ENCODE data around the gene CBFA2T2. TPM values are rescaled to one million over a fixed set of nuclear protein-coding genes. Genes with fewer than 3 reads are reported as not detected.
"Not testable (repeated sequence)": the region's sequence is repeated elsewhere in the genome, so short reads cannot be mapped to it uniquely, and the experiment has no call there.

The CBFA2T2 gene
- total RNA-seq, 1 donor from 2014 or later, result 15.7 TPM

DNA sequence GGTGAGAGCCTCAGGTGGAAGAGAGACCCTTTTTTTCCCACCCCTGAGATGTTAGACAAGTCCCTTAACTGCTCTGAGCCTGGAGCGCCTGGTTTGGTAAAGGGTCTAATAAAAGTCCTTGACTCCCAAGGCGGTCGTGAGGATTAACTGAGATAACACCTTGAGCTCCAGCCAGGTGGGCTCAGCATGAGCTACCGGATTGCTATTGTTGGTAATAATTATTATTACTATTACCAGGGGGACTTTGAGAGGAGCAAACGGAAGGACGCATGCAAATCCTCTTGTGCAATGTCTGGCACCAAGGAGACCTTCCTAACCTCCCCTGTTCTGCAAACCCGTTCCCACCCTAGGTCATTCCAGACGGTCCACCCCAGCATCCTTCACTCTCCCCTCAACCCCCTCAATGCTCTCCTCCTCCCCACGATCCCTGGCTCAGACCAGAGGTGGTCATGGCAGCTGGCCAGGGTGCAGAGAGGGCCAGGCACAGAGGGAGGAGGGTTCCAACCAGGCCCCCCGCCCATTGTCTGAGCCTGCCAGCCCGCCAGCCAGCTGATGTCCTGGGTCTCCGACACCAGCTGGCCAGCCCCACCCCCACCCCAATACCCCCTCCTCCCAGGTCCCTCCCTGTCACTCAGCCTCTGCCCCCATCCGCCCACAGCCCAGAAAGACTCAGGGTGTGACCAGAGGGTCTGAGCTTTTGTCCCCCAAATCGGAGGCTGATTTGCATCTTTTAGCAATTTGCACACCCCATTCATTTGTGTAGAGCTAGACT lies 14.3 kb upstream of the CBFA2T2 start:
- Histone ChIP-seq H3K9me3 (no peaks in the 10 kb centered on the region), H3K4me3 (no peak overlapping the region), H3K27me3 (no peaks in the 10 kb centered on the region), H3K36me3 (no peaks in the 10 kb centered on the region), H3K27ac (no peak overlapping the region), H3K4me1 (no peaks in the 10 kb centered on the region)
- no peak for ATAC-seq
- intact Hi-C loops (cut with DNase I), result no loop called here
- TF ChIP-seq, protein P1, sequence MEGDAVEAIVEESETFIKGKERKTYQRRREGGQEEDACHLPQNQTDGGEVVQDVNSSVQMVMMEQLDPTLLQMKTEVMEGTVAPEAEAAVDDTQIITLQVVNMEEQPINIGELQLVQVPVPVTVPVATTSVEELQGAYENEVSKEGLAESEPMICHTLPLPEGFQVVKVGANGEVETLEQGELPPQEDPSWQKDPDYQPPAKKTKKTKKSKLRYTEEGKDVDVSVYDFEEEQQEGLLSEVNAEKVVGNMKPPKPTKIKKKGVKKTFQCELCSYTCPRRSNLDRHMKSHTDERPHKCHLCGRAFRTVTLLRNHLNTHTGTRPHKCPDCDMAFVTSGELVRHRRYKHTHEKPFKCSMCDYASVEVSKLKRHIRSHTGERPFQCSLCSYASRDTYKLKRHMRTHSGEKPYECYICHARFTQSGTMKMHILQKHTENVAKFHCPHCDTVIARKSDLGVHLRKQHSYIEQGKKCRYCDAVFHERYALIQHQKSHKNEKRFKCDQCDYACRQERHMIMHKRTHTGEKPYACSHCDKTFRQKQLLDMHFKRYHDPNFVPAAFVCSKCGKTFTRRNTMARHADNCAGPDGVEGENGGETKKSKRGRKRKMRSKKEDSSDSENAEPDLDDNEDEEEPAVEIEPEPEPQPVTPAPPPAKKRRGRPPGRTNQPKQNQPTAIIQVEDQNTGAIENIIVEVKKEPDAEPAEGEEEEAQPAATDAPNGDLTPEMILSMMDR (IDR thresholded peaks at IDR 0.05), result no peak
- DNase-seq, result no peak

DNA sequence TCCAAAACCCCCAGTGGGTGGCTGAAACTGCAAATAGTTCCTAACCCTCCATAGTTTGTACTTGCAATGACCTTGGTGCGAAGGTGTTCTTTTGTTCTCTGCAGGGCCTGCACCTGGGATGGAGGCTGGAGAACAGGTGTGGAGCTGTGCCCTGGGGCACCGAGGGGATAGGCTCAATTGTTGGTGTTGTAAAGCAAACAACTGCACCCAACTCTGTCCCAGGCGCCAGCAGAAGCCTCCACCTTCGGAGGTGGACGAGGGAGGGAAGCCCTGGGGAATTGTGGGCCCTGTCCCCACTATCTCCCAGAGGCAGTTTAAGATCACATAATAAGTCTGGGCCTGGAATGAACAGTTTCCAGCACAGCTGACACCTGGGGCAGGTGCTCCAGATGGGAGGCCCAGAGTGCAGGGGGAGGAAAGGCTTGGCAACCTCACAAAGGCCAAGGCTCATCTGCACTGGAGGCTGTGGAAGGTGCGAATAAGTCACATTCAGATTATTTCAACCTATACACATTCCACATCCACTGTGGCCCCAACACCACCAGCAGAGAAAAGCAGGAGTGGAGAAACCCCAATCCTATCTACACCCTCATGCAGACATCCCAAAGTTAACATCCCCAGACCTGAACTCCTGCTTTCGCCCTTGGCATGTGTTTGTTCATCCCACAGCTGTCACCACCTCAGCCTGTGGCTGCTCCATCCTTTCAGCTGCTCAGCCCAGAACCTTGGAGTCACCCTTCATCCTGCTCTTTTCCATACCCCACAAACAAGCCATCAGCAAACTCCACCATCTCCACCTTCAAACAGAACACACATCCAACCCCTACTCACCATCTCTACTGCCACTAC lies 12.3 kb upstream of the CBFA2T2 start:
- no peak overlapping the region for H3K4me3 ChIP-seq
- ATAC-seq (no peak), DNase-seq (no peak)
- H3K4me1 ChIP-seq, result no peaks in the 10 kb centered on the region
- H3K9me3 ChIP-seq, result no peaks in the 10 kb centered on the region
- TF ChIP-seq, protein P1 (IDR thresholded peaks at IDR 0.05), result no peak
- H3K27ac ChIP-seq, result no peak overlapping the region
- H3K27me3 ChIP-seq, result no peaks in the 10 kb centered on the region
- intact Hi-C loops (cut with DNase I), result no loop called here
- no peaks in the 10 kb centered on the region for H3K36me3 ChIP-seq

DNA sequence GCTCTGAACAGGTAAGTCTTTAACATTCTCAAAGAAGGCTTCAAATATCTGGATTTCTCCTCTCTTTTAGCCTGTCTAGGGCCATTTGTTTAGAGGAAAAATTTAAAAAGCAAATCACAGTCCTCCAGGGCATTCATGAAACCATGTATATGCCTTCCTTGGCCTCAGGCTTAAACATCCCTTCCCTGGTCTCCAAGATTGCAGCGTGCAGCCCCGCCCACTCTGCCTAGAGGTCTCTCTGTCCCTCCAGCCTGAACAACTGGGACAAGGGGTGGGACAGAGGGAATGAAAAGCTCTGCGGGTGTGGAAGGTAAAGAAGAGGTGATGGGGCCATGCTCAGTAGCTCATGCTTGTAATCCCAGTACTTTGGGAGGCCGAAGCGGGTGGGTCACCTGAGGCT lies 9.8 kb upstream of the CBFA2T2 start:
- no peak overlapping the region for H3K4me3 ChIP-seq
- no peak overlapping the region for H3K27ac ChIP-seq
- H3K4me1 ChIP-seq, result no peaks in the 10 kb centered on the region
- intact Hi-C loops (cut with DNase I), result no loop called here
- no peak for DNase-seq
- no peaks in the 10 kb centered on the region for H3K27me3 ChIP-seq
- H3K36me3 ChIP-seq, result no peaks in the 10 kb centered on the region
- H3K9me3 ChIP-seq, result no peaks in the 10 kb centered on the region
- TF ChIP-seq, protein P1 (IDR thresholded peaks at IDR 0.05), result no peak
- no peak for ATAC-seq

DNA sequence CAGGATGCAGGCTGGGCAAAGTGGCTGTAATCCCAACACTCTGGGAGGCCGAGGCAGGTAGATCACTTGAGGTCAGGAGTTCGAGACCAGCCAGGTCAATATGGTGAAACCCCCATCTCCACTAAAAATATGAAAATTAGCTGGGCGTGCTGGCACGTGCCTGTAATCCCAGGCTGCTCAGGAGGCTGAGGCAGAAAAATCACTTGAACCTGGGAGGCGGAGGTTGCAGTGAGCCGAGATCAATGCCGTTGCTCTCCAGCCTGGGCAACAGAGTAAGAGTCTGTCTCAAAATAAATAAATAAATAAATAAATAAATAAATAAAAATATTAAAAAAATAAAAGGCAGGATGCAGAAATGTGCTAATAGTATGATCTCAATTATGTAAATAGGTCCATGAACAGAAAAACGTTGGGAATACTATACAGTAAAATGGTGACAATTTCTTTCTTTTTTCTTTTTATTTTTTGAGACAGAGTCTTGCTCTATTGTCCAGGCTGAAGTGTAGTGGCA lies 8.4 kb upstream of the CBFA2T2 start:
- no peaks in the 10 kb centered on the region for H3K36me3 ChIP-seq
- no peaks in the 10 kb centered on the region for H3K9me3 ChIP-seq
- intact Hi-C loops (cut with DNase I), result no loop called here
- H3K4me3 ChIP-seq, result no peak overlapping the region
- H3K27ac ChIP-seq, result no peak overlapping the region
- H3K4me1 ChIP-seq, result no peaks in the 10 kb centered on the region
- TF ChIP-seq, protein P1 (IDR thresholded peaks at IDR 0.05), result no peak
- no peaks in the 10 kb centered on the region for H3K27me3 ChIP-seq
- DNase-seq (no peak), ATAC-seq (no peak)

DNA sequence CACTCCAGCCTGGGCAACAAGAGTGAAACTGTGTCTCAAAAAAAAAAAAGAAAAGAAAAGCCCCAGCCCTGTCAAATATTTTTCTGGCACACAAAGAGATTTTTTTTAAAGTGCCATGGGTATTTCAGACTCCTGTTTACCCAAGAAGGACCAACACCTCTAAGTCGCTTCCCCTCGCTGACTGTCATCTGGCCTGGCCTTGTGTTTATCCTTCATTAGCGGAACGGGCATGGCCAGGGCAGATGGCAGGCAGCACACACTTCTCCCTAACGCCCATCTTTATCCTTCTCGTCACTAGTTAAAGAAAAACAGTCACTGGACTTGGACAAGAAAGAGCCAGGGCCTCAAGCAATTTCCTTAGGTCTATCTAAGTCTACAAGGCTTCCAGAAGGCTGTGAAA lies 7.3 kb upstream of the CBFA2T2 start:
- DNase-seq, result peak; percentile 4

DNA sequence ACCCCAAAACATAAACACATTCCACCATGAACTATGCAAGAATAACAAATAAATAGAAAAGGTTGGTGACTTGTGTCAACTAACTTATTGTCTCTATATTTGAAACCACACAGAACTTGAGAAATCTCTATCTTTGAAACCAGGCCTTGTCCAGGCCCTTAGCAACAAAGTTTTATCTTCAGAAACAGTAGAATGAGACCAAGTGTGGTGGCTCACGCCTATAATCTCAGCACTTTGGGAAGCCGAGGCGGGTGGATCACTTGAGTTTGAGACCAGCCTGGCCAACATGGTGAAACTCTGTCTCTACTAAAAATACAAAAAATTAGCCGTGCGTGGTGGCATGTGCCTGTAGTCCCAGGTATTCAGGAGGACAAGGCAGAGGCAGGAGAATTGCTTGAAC lies 6.7 kb upstream of the CBFA2T2 start:
- H3K27me3 ChIP-seq; intact Hi-C loops (cut with DNase I); DNase-seq; H3K9me3 ChIP-seq; H3K36me3 ChIP-seq; H3K4me3 ChIP-seq; H3K27ac ChIP-seq; ATAC-seq; H3K4me1 ChIP-seq: not testable (repeated sequence)

More for the DNA sequence above, 7.3 kb upstream of the CBFA2T2 start:
- Histone ChIP-seq H3K27me3 (no peaks in the 10 kb centered on the region), H3K4me1 (no peaks in the 10 kb centered on the region), H3K4me3 (no peak overlapping the region), H3K9me3 (no peaks in the 10 kb centered on the region), H3K36me3 (no peaks in the 10 kb centered on the region), H3K27ac (no peak overlapping the region)
- intact Hi-C loops (cut with DNase I), result no loop called here
- TF ChIP-seq, protein P1 (IDR thresholded peaks at IDR 0.05), result no peak
- no peak for ATAC-seq

Data from upper lobe of right lung (tissue), 1 donor.